BE2C (cell line): ENCODE data around the gene GZMM.

ENCODE experiments used
- DNase-seq: peaks from one replicate; pipeline ENCODE4 v3.0.0-alpha.2; 2020
- H3K27me3 ChIP-seq: fragments of 250-450 bp; sonication (Bioruptor Pico); 2 replicates; pipeline ENCODE4 v1.5.1; 2020; ENCODE audit warnings: mild to moderate bottlenecking
- H3K36me3 ChIP-seq: fragments of 250-450 bp; sonication (Bioruptor Pico); 2 replicates; pipeline ENCODE4 v1.5.1; 2020; ENCODE audit warnings: mild to moderate bottlenecking
- H3K4me1 ChIP-seq: fragments of 250-450 bp; sonication (Bioruptor Pico); 2 replicates; pipeline ENCODE4 v1.5.1; 2020
- H3K4me3 ChIP-seq: 2 replicates; pipeline ENCODE4 v1.5.1; 2011; ENCODE audit warnings: low read depth, low read length
- H3K9me3 ChIP-seq: fragments of 250-450 bp; sonication (Bioruptor Pico); 2 replicates; pipeline ENCODE4 v1.5.1; 2020
- TF ChIP-seq, protein P1 (sequence below): IDR thresholded peaks from 2 replicates; pipeline ENCODE4 v1.5.1; 2012; ENCODE audit warnings: mild to moderate bottlenecking, low read depth, low read length

GZMM gene

DNA sequence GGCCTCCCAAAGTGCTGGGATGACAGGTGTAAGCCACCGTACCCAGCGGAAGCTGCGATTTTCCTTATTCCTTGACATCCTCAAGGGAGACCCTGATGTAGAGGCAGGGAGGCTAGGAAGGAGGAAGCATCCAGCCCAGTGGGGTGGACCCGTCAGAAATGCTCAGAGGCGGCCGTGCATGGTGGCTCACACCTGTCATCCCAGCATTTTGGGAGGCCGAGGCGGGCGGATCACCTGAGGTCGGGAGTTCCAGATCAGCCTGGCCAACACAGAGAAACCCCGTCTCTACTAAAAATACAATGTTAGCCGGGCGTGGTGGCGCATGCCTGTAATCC, 11.6 kb downstream of the GZMM start:
- Histone ChIP-seq H3K27me3 (no peaks in the 10 kb centered on the region), H3K4me1 (no peaks in the 10 kb centered on the region), H3K36me3 (no peaks in the 10 kb centered on the region), H3K9me3 (no peaks in the 10 kb centered on the region), H3K4me3 (no peak overlapping the region)
- no peak for DNase-seq
- TF ChIP-seq, protein P1, sequence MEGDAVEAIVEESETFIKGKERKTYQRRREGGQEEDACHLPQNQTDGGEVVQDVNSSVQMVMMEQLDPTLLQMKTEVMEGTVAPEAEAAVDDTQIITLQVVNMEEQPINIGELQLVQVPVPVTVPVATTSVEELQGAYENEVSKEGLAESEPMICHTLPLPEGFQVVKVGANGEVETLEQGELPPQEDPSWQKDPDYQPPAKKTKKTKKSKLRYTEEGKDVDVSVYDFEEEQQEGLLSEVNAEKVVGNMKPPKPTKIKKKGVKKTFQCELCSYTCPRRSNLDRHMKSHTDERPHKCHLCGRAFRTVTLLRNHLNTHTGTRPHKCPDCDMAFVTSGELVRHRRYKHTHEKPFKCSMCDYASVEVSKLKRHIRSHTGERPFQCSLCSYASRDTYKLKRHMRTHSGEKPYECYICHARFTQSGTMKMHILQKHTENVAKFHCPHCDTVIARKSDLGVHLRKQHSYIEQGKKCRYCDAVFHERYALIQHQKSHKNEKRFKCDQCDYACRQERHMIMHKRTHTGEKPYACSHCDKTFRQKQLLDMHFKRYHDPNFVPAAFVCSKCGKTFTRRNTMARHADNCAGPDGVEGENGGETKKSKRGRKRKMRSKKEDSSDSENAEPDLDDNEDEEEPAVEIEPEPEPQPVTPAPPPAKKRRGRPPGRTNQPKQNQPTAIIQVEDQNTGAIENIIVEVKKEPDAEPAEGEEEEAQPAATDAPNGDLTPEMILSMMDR: no peak

DNA sequence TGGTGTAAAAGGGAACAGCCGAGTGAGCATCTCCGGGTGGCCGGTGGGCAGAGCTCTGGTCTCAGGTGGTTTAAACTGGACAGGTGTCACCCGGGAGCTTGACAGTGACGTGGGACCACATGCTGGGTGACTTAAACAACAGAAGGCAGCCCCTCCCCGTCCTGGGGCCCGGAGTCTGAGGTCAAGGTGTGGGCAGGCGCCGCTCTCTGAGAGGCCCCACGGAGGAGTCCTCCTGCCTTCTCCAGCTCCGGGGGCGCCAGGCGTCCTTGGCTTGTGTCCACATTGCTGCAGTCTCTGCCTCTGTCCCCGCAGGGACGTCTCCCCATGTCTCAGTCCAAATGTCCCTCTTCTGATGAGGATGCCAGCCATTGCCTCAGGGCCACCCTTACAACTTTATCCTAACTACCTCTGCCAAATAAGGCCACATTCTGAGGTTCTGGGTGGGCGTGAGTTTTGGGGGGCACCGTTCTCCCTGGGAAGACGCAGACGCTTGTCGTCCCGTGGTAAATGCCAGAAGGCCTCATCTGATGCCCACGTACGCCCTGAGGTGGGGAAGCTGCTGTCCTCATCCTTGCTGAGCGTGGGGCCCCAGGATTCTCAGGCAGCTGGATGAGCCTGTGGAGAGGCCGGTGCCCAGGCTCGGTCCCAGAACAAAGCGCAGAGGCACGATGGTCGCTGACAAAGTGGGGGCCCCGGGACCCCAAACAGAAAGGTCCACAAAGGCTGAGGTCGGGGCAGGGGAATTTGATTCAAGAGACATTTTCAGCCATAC, 12.9 kb downstream of the GZMM start:
- TF ChIP-seq, protein P1: no peak
- DNase-seq: no peak
- Histone ChIP-seq H3K4me1 (no peaks in the 10 kb centered on the region), H3K27me3 (no peaks in the 10 kb centered on the region), H3K9me3 (no peaks in the 10 kb centered on the region), H3K4me3 (no peak overlapping the region), H3K36me3 (no peaks in the 10 kb centered on the region)

DNA sequence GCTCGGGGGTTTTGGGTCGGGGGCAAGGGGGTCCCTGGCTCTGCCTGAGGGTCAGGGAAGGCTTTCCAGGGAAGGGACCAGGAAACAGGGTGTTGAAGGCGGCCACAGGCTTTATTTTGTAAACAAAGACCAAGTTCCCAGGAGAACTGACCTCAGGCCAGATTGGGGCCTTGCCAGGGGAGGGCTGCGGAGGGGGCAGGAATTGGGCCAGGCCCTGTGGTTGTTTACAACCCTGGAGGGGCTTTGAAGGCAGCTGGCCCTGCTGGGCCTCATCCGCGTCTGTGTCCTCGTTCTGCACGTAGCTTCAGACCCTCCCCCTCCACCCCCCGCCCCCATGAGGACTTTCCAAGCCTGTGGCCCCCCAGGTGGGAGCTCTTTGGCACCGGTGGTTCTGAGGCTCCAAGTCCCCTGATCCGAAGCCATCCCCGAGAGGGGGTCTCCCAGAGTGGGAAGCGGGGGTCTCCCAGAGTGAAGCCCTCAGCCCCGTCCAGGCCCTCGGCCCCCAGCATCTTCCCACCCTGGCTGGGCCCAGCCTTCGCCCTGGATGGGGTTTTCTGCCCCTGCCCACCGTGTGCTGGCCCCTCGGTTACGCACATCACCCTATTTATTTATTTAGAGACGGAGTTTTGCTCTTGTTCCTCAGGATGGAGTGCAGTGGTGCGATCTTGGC, 15.1 kb downstream of the GZMM start:
- Histone ChIP-seq H3K4me3 (no peak overlapping the region), H3K27me3 (no peaks in the 10 kb centered on the region), H3K4me1 (no peaks in the 10 kb centered on the region), H3K9me3 (no peaks in the 10 kb centered on the region), H3K36me3 (no peaks in the 10 kb centered on the region)
- TF ChIP-seq, protein P1: no peak
- no peak for DNase-seq

DNA sequence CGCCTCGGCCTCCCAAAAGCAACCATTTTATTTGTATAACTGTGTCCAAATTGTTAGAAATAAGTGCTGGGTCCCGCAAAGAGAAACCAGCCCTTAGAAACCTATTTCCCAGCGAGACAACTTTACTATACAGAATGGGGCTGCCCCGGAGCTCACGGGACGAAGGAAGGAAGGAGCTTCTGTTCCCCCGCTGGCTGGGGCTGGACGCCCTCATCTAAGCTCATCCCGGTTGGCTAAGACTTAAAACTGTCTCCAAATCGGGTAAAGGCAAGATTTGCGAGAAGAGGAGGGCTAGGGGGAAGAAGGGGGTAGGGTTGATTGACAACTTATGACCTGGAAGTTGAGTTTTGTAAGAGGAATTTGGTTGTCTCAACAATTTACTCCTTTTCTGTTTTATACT, 16.3 kb downstream of the GZMM start:
- DNase-seq: no peak
- Histone ChIP-seq H3K4me3 (no peak overlapping the region), H3K9me3 (no peaks in the 10 kb centered on the region), H3K4me1 (no peaks in the 10 kb centered on the region), H3K36me3 (no peaks in the 10 kb centered on the region), H3K27me3 (no peaks in the 10 kb centered on the region)
- TF ChIP-seq, protein P1: no peak

DNA sequence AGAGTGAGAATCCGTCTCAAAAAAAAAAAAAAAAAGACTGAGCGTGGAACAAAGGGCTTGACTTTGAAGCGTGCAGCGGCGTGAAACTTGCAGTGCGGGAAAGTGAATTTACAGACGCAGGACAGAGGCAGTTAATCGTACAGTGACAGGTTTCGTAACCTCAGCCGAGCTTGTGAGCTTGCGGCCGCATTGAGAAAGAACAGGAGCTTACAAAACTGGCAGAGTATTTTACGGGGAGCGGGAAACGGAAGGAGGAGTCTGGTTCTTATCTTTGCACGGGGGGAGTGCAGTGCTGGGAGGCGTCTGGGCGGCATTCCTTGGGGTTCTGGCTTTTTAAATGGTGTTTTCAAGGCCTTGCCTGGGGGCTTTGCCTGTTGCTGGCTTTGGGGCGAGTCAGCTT, 22.6 kb downstream of the GZMM start:
- Histone ChIP-seq H3K4me1 (peaks cover 5% of the 10 kb centered on the region; the same call in 1 of the 2 replicates), H3K4me3 (peak overlapping the region; percentile 35), H3K36me3 (no peaks in the 10 kb centered on the region), H3K27me3 (no peaks in the 10 kb centered on the region), H3K9me3 (no peaks in the 10 kb centered on the region)
- peak; percentile 68 for DNase-seq
- TF ChIP-seq, protein P1: no peak

DNA sequence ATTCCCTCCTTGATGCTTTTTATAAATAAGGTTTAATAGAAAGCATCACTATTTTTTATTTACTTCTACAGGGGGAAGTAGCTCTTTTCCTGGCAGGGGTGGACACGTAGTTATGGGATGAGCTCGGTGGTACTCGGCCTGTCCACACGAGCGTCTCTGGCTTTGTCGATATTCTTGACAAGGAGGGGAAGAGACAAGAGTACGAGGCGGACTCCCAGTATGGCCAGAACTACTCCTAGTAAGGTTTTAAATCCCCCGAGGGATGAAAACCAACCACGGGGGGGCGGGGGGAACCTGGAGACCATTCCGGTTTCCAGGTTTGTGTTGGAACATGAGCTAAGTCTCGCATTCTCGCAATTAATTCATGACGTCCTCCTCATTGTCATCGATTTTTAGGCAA, 23.0 kb downstream of the GZMM start:
- Histone ChIP-seq H3K36me3 (no peaks in the 10 kb centered on the region), H3K9me3 (no peaks in the 10 kb centered on the region), H3K4me3 (peak overlapping the region; percentile 35), H3K4me1 (peaks cover 8% of the 10 kb centered on the region; the same call in 1 of the 2 replicates), H3K27me3 (no peaks in the 10 kb centered on the region)
- TF ChIP-seq, protein P1: no peak
- no peak for DNase-seq
